Neural crest cell (in vitro differentiated cells): ENCODE data around the gene USP43. TPM values are rescaled to one million over a fixed set of nuclear protein-coding genes. Genes with fewer than 3 reads are reported as not detected.

Experiments
- DNase-seq: peaks from one replicate; pipeline ENCODE4 v3.0.0; 2021; ENCODE audit warnings: low read depth, mixed read lengths, low spot score
- H3K27ac Mint-ChIP-seq: one replicate; pipeline ENCODE4 v1.8.0; 2021; ENCODE audit warnings: mild to moderate bottlenecking, mixed read lengths; ENCODE audit not compliant: unreplicated experiment
- H3K27me3 Mint-ChIP-seq: 2 replicates; pipeline ENCODE4 v1.8.0; 2021; ENCODE audit warnings: low read depth, mild to moderate bottlenecking, mixed read lengths
- H3K36me3 Mint-ChIP-seq: 2 replicates; pipeline ENCODE4 v1.8.0; 2021; ENCODE audit warnings: low read depth, mild to moderate bottlenecking, mixed read lengths
- H3K4me1 Mint-ChIP-seq: 2 replicates; pipeline ENCODE4 v1.8.0; 2021; ENCODE audit warnings: mixed read lengths
- H3K4me3 Mint-ChIP-seq: one replicate; pipeline ENCODE4 v1.8.0; 2021; ENCODE audit warnings: mild to moderate bottlenecking, mixed read lengths
- H3K9me3 Mint-ChIP-seq: 2 replicates; pipeline ENCODE4 v1.8.0; 2021; ENCODE audit warnings: mixed read lengths
- CTCF ChIP-seq: fragments of 200-600 bp; sonication (generic); conservative IDR thresholded peaks from 2 replicates; pipeline ENCODE4 v1.5.0; 2021; ENCODE audit warnings: antibody characterized with exemption, mild to moderate bottlenecking
- total RNA-seq: library from RNA; stranded (reverse); gene quantifications from 2 replicates; pipeline ENCODE4 v1.2.1, GENCODE V29; 2021

The USP43 gene
- total RNA-seq, 1 donor from 2014 or later = 2.7 TPM

DNA sequence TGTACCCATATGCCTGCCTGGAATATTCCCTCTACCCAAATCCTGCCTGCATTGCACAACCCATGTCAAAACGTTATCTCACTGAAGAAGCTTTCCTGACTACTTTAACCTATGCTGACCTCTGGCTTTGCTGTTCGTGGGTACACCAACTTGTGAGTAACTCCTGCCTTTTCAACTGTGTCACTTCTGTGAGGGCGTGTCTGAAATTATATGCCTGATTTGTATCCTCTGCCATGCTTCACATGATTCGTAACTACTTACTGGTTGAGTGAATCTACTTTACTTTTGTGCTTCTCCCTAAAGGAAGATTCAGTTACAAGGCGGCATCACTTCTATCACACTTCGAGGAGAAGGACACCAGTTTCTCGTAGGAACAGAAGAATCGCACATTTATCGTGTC, 33.3 kb upstream of the USP43 start:
- Mint-ChIP-seq H3K4me3 (no peak overlapping the region), H3K4me1 (no peaks in the 10 kb centered on the region), H3K27ac (no peak overlapping the region), H3K9me3 (no peaks in the 10 kb centered on the region), H3K27me3 (peaks cover 4% of the 10 kb centered on the region), H3K36me3 (no peaks in the 10 kb centered on the region)
- no peak for DNase-seq
- no peak for TF ChIP-seq CTCF

- H3K27me3 Mint-ChIP-seq = no peaks in the 10 kb centered on the region
- no peaks in the 10 kb centered on the region for H3K4me1 Mint-ChIP-seq
- no peak for TF ChIP-seq CTCF
- no peak overlapping the region for H3K4me3 Mint-ChIP-seq
- no peak overlapping the region for H3K27ac Mint-ChIP-seq
- H3K36me3 Mint-ChIP-seq = no peaks in the 10 kb centered on the region
- H3K9me3 Mint-ChIP-seq = no peaks in the 10 kb centered on the region
- DNase-seq = no peak
These were observed 29.8 kb upstream of the USP43 start for GRCh38 chr17:9615486-9615885.

GRCh38 chr17:9622961-9623360, 22.4 kb upstream of the USP43 start:
- no peak for TF ChIP-seq CTCF
- Mint-ChIP-seq H3K36me3 (no peaks in the 10 kb centered on the region), H3K9me3 (no peaks in the 10 kb centered on the region), H3K4me1 (no peaks in the 10 kb centered on the region), H3K27me3 (peaks cover 10% of the 10 kb centered on the region), H3K4me3 (no peak overlapping the region), H3K27ac (no peak overlapping the region)
- DNase-seq = no peak

DNA sequence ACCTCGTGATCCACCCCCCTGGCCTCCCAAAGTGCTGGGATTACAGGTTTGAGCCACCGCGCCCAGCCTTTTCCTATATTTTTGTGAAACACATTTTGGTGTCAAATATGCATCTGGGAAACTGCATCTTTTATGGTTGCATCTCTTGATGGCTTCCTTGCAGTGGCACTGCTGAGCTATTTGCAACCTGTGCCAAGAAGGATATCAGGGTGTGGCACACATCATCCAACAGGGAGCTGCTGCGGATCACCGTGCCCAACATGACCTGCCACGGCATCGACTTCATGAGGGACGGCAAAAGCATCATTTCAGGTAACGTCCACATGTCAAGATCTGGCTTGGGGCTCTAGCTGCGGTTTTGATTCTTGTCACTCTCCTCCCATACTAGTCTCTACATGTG, 16.8 kb upstream of the USP43 start:
- Mint-ChIP-seq H3K36me3 (no peaks in the 10 kb centered on the region), H3K4me1 (no peaks in the 10 kb centered on the region), H3K4me3 (no peak overlapping the region), H3K9me3 (no peaks in the 10 kb centered on the region), H3K27me3 (peaks cover 12% of the 10 kb centered on the region), H3K27ac (no peak overlapping the region)
- no peak for DNase-seq
- no peak for TF ChIP-seq CTCF

DNA sequence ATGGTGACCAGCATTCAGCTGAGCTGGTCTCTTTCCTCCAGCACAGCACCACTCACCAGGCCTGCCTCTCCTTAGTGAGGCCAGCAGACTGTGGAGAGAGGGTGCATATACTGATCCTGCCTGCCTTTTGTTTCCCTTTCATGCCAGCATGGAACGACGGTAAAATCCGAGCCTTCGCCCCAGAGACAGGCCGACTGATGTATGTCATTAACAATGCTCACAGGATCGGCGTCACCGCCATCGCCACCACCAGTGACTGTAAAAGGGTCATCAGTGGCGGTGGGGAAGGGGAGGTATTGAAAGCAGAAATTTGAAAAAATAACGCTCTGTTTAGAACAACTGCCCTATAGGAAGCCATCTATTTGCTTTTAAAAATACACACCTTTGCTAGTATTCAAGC, 12.6 kb upstream of the USP43 start:
- H3K4me1 Mint-ChIP-seq = no peaks in the 10 kb centered on the region
- no peak for DNase-seq
- peaks cover 12% of the 10 kb centered on the region for H3K27me3 Mint-ChIP-seq
- TF ChIP-seq CTCF = no peak
- H3K27ac Mint-ChIP-seq = no peak overlapping the region
- no peak overlapping the region for H3K4me3 Mint-ChIP-seq
- H3K9me3 Mint-ChIP-seq = no peaks in the 10 kb centered on the region
- H3K36me3 Mint-ChIP-seq = no peaks in the 10 kb centered on the region

GRCh38 chr17:9635340-9635739, 10.0 kb upstream of the USP43 start:
- no peak overlapping the region for H3K27ac Mint-ChIP-seq
- no peaks in the 10 kb centered on the region for H3K9me3 Mint-ChIP-seq
- H3K36me3 Mint-ChIP-seq = no peaks in the 10 kb centered on the region
- no peaks in the 10 kb centered on the region for H3K4me1 Mint-ChIP-seq
- no peak overlapping the region for H3K4me3 Mint-ChIP-seq
- peaks cover 13% of the 10 kb centered on the region for H3K27me3 Mint-ChIP-seq
- no peak for TF ChIP-seq CTCF
- no peak for DNase-seq
